Measurements from ENCODE around the gene MYL4.

Gene MYL4

GRCh38 chr17:47270946-47271705 lies 62.0 kb downstream of the MYL4 start:
- H3K4me3 ChIP-seq (ENCODE audit: low read depth, low read length) = no peak overlapping the region
- no peak for DNase-seq (ENCODE audit: low read depth, low spot score)
- ChIA-PET POLR2A (no interaction called here), CTCF (interaction anchor here (0.6 to 1.0 kb wide), 2 partner anchors 9 to 1078 kb away, joined by 3 read pairs; partner anchors contain the start of gene KANSL1)
- TF ChIP-seq CTCF (IDR thresholded peaks at IDR 0.05; ENCODE audit: insufficient read depth, low read length, missing control alignments) = no peak

GRCh38 chr17:47272491-47272890 lies 63.3 kb downstream of the MYL4 start:
- DNase-seq (ENCODE audit: low read depth, low spot score) = no peak
- POLR2A ChIA-PET = no interaction called here
- no peak for TF ChIP-seq CTCF (IDR thresholded peaks at IDR 0.05; ENCODE audit: insufficient read depth, low read length, missing control alignments)
- CTCF ChIA-PET = interaction anchor here (1.6 kb wide), 1 partner anchor 15 kb away, joined by 3 read pairs; no protein-coding TSS in a partner anchor
- no peak overlapping the region for H3K4me3 ChIP-seq (ENCODE audit: low read depth, low read length)

- DNase-seq (ENCODE audit: low read depth, low spot score) = no peak
- POLR2A ChIA-PET = no interaction called here
Measured at GRCh38 chr17:47273245-47273644, 64.1 kb downstream of the MYL4 start.

More at GRCh38 chr17:47273245-47273644, 64.1 kb downstream of the MYL4 start:
- no peak overlapping the region for H3K4me3 ChIP-seq (ENCODE audit: low read depth, low read length)
- CTCF ChIA-PET = interaction anchor here (0.6 to 1.8 kb wide), 3 partner anchors 8 to 44 kb away, joined by 3 to 5 read pairs (median 3); no protein-coding TSS in a partner anchor
- TF ChIP-seq CTCF (IDR thresholded peaks at IDR 0.05; ENCODE audit: insufficient read depth, low read length, missing control alignments) = no peak

All from AG04449 (cell line).